IPS-NIHi7 (cell line): Measurements from ENCODE around the gene PPARD.
"Not testable (repeated sequence)": the region's sequence is repeated elsewhere in the genome, so short reads cannot be mapped to it uniquely, and the experiment has no call there.

Experiments used
- DNase-seq: peaks from one replicate; pipeline ENCODE4 v3.0.0; 2012; ENCODE audit warnings: mixed read lengths; ENCODE audit errors: extremely low spot score

The PPARD gene

DNA sequence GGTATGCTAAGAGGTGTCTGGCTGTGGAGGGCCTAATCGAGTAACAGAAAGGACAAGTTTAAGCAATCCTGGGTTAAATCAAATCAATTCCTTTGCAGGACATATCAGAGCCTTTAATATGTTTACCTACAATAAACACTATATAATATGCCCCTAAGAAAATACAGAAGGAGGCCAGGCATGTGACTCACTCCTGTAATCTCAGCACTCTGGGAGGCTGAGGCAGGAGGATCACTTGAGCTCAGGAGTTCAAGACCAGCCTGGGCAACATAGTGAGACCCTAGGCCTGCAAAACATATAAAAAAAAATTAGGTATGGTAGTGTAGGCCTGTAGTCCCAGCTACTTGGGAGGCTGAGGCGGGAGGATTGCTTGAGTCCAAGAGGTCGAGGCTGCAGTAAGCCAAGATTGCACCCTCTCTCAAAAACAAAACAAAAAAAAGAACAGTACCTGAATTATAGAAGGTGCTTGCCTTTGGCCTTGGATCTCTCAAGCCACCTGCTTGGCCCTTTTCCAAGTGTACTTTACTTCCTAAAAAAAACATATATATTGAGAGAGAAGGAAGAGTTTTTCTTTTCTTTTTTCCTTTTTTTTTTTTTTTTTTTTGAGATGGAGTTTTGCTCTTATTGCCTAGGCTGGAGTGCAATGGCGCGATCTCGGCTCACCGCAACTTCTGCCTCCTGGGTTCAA lies 96.2 kb downstream of the PPARD start:
- DNase-seq: not testable (repeated sequence)

- DNase-seq: peak; percentile 57
Measured at GRCh38 chr6:35439308-35439707, 97.0 kb downstream of the PPARD start.

- DNase-seq: no peak
Measured at GRCh38 chr6:35441205-35441604, 98.8 kb downstream of the PPARD start.

- DNase-seq: no peak
Measured at GRCh38 chr6:35441642-35442041, 99.3 kb downstream of the PPARD start.

DNA sequence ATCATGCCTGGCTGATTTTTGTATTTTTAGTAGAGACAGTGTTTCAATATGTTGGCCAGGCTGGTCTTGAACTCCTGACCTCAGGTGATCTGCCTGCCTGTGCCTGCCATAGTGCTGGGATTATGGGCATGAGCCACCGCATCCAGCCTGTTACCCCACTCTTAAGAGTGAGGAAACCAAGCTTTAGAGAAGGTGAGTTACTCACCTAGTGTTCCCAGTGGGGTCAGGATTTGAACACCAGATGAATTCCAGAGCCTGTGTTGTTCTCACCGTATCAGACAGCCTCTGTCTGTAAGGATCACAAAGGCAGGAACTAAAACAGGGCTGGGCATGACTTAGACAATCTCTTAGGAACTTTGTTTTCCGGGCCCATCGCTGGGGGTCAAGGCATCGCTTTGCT lies 100.3 kb downstream of the PPARD start:
- no peak for DNase-seq

GRCh38 chr6:35443341-35444030 lies 101.1 kb downstream of the PPARD start:
- no peak for DNase-seq

DNA sequence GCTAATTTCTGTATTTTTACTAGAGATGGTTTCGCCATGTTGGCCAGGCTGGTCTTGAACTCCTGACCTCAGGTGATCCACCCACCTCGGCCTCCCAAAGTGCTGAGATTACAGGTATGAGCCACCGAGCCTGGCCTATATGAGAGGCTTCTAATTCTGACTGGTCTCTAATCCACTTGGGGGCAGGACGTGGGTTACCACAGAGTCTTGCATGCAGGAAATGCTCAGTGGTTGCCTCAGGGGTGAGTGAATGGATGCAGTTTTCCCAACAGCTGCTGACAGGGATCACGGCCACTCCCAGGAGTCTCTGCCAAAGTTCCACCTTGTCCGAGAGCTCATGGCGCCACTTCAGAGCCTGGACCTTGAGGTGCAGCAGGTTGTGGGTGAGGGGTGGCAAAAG lies 103.3 kb downstream of the PPARD start:
- no peak for DNase-seq

GRCh38 chr6:35448191-35448590 lies 105.8 kb downstream of the PPARD start:
- DNase-seq: no peak

DNA sequence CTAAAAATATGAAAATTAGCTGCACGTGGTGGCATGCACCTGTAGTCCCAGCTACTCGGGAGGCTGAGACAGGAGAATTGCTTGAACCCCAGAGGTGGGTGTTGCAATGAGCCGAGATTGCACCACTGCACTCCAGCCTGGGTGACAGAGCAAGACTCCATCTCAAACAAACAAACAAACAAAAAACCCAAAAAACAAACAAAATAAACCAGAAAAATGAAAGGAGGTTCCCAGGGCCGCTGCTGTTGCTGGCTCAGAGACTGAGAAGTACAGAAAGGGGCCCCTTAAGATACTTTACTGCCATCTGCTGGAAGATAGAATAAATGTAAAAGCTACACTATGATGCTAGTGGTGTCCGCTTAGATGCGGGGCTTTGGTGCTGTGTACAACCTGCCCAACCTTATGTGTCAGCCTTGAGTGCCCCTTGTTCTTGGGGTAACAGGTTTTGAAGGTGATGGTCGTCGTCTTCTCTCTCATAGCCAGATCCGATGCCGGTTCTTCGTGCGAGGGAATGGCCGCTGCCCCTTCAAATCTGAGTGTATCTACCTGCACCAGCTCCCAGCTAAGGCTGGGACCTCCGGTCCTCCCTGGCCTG lies 107.0 kb downstream of the PPARD start:
- peak; percentile 86 for DNase-seq

DNA sequence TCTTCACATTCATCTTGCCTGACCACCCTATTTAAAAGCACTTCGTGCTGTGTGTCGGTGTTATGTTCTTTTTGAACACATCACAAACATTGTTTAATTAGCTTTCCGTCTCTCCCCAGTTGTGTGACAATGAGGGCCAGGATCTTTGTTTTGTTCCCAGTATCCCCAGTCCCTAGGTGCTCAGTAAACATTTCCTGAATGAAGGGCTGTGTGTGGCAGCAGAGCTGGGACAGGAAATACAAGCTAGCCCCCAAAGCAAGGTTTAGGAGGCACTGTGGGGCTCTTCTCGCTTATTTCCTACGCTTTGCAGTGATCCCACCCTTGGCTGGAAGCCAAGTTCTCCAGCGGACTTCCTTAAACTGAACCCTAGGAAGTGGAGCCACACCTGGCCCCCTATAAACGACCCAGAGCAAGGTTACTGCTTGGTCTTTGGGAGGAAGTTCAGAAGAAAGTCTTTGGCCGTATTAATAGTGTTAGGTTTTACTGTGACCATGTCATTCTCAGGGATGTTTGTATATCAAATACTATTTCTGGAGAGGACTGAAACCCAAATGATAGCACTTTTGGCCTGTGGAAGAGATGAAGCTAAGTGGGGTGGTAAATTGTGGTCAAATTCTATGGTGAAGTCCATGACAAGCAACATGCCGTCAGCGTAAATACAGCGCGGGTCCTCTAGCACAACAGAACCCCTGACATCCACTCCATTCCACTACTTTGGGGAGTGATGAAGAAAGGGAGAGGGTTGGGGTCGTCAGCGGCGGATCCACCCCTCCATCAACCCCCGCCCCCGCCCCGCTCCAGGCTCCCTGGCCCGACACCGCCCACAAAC lies 109.2 kb downstream of the PPARD start:
- DNase-seq: no peak

DNA sequence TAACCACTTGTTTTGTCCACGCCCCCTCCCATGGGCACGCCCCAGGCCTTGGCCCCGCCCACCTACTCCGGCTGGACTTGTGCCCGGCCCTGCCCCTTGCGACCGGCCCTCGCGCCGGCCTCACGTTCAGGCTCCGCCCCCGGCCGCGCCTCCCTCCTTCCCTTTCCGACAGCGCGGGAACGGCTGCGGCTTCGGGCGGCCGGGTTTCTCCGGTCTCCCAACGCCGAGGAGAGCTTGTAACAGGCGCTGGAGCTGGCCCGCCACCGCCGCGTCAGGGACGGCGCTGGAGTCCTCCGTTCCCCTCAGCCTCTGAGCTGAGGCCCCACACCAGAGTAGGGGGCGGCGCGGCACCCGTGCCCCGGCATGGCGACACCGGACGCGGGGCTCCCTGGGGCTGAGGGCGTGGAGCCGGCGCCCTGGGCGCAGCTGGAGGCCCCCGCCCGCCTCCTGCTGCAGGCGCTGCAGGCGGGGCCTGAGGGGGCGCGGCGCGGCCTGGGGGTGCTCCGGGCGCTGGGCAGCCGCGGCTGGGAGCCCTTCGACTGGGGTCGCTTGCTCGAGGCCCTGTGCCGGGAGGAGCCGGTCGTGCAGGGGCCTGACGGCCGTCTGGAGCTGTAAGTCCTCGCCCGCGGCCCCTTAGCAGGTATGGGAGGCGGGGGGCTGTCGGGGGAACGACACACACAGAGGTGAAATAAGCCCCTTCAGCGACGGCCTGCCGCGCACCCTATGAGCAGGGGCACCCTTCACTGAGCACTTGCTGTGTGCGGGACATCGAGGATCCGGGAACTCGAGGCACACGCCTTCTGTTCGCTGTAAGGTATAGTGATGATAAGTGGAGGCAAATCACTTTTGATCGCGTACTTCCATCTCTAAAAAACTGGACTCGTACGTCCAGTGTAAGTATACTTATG lies 110.1 kb downstream of the PPARD start, which contains the start of gene FANCE:
FANCE (plus strand) TSS at position 156 of the 908 bp plus-strand sequence; CDS start at position 364, 208 bp downstream.
- peak; percentile 99 for DNase-seq

GRCh38 chr6:35453236-35453635 lies 110.9 kb downstream of the PPARD start:
- DNase-seq: no peak

- no peak for DNase-seq
Measured at GRCh38 chr6:35454391-35455110, 112.2 kb downstream of the PPARD start.

GRCh38 chr6:35457907-35458306 lies 115.5 kb downstream of the PPARD start:
- no peak for DNase-seq

DNA sequence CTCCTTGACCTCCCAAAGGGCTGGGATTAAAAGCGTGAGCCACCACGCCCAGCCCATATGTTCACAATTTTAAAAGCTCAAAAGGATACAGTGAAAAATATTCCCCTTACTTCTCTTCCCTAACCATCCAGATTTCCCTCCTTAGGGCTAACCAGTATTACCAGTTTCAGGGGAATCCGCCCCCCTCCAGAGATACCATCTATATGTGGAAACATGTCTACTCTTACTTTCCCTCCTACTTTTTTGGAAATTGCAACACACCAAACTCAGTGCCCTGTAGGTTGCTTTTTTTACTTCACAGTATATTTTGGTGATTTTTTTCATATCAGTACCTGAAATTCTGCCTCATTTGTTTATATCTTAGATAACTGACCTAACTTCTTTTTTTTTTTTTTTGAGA lies 118.9 kb downstream of the PPARD start:
- DNase-seq: no peak

DNA sequence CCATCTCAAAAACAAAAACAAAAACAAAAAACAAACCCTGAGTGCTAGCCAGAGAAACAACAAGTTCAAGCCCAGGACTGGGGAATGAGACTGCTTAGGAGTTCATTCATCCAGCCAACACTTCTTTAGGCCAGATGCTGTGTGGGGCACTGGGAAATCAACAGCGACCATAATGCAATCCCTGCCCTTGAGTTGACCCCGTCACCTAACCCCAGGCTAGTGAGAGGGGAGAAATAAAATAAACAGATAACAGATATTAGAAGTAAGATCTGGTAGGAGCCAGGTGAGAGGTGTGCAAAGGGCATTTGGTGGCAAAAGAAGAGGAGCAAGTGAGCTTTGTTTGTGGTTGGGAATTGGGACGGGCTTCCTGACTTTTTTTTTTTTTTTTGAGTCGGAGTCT lies 120.9 kb downstream of the PPARD start:
- no peak for DNase-seq

DNA sequence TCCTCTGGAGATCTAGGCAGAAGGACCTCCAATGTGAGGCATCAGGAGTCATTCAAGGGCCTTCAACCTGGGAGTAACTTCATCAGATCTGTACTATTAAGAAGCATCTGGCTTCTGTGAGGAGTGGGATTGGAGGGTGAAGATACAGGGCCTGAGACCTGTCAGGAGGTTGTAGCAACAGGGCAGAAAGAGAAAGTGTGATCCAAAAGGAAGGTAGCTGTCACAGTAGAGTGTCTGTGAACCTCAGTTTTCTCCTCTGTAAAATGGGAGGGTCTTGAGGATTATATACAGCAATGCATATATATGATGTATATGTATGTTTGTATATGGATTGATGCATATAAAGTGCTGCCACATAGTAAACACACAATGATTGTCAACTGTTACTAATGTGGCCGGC lies 123.3 kb downstream of the PPARD start:
- no peak for DNase-seq

- DNase-seq: peak; percentile 93
Measured at GRCh38 chr6:35468181-35468979, 126.0 kb downstream of the PPARD start, which contains the start of gene RPL10A. RPL10A (plus strand) TSS chr6:35468401; CDS start chr6:35468435, 34 bp downstream.

DNA sequence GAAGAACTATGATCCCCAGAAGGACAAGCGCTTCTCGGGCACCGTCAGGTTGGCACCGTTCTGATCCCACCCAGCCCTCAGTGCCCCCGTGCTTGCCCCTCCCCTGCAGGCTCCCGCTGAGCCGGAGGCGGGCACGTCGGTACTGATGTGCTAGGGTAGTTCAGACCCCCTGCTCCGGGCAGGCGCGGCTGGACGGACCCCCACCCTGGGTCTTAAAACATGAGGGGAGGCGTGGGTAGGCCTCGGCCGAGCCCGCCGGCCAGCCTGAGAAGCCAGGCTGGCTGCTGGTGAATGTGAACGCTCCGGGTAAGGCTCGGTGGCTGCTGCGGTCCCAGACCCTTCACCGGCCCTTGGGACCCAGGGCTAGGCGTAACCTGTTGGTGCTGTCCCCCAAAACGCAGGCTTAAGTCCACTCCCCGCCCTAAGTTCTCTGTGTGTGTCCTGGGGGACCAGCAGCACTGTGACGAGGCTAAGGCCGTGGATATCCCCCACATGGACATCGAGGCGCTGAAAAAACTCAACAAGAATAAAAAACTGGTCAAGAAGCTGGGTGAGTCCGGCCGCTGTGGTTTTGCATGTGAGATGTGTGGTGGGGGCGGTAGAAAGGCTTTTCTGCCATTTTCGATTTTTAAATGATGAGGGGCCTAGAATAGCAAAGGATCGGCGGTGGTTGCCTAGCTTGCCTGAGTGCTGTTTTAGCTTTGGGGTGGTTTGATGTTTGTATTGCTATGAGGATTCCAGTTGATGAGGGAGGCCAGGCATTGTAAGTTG lies 126.8 kb downstream of the PPARD start:
- no peak for DNase-seq
